ENCODE data around the gene TTC8. TPM values are rescaled to one million over a fixed set of nuclear protein-coding genes. Genes with fewer than 3 reads are reported as not detected.
"Not testable (repeated sequence)": the region's sequence is repeated elsewhere in the genome, so short reads cannot be mapped to it uniquely, and the experiment has no call there.

TTC8 gene
- total RNA-seq, result 10 to 100 TPM; 11.3 to 31.9 (median 19.6) TPM

GRCh38 chr14:88824314-88825077 lies at the start of gene TTC8:
Gene TTC8, plus strand, starts transcription at chr14:88824651. Its CDS starts 57 bp downstream, at chr14:88824708.
- H3K36me3 ChIP-seq, result no peaks in the 10 kb centered on the region
- WGBS, 2 donors, result 0 to 1% methylated on average over 44 to 50 of the region's 50 CpGs
- no peaks in the 10 kb centered on the region for H3K9me3 ChIP-seq
- H3K4me3 ChIP-seq, result peak within 1 kb of the TSS; percentile 51 to 82 (median 74)
- DNase-seq (ENCODE audit: low spot score in 2 of 2), result peak; percentile 62 to 69
- TF ChIP-seq, protein P1, sequence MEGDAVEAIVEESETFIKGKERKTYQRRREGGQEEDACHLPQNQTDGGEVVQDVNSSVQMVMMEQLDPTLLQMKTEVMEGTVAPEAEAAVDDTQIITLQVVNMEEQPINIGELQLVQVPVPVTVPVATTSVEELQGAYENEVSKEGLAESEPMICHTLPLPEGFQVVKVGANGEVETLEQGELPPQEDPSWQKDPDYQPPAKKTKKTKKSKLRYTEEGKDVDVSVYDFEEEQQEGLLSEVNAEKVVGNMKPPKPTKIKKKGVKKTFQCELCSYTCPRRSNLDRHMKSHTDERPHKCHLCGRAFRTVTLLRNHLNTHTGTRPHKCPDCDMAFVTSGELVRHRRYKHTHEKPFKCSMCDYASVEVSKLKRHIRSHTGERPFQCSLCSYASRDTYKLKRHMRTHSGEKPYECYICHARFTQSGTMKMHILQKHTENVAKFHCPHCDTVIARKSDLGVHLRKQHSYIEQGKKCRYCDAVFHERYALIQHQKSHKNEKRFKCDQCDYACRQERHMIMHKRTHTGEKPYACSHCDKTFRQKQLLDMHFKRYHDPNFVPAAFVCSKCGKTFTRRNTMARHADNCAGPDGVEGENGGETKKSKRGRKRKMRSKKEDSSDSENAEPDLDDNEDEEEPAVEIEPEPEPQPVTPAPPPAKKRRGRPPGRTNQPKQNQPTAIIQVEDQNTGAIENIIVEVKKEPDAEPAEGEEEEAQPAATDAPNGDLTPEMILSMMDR (IDR thresholded peaks at IDR 0.05), result no peak
- TF ChIP-seq EP300 (IDR thresholded peaks at IDR 0.05), result peak in 1 of 2 donors; percentile 52
- TF ChIP-seq POLR2A (IDR thresholded peaks at IDR 0.05), result peak in 1 of 2 donors; percentile 51
- peak within 1 kb of the TSS; percentile 69 to 87 (median 82) for H3K27ac ChIP-seq
- H3K4me1 ChIP-seq, result peaks cover 0 to 26% (median 6%) of the 10 kb centered on the region in 4 donors
- H3K27me3 ChIP-seq, result no peaks in the 10 kb centered on the region

GRCh38 chr14:88775532-88775931 lies 48.9 kb upstream of the TTC8 start:
- H3K9me3 ChIP-seq, result no peaks in the 10 kb centered on the region
- H3K4me1 ChIP-seq, result no peaks in the 10 kb centered on the region
- no peak for TF ChIP-seq POLR2A (IDR thresholded peaks at IDR 0.05)
- TF ChIP-seq, protein P1 (IDR thresholded peaks at IDR 0.05), result no peak
- TF ChIP-seq EP300 (IDR thresholded peaks at IDR 0.05), result no peak
- no peak overlapping the region for H3K4me3 ChIP-seq
- WGBS, 2 donors, result 97 to 100% methylated on average over 3 of the region's 3 CpGs
- DNase-seq (ENCODE audit: low spot score in 2 of 2), result no peak
- H3K27me3 ChIP-seq, result no peaks in the 10 kb centered on the region
- H3K27ac ChIP-seq, result no peak overlapping the region
- H3K36me3 ChIP-seq, result no peaks in the 10 kb centered on the region

DNA sequence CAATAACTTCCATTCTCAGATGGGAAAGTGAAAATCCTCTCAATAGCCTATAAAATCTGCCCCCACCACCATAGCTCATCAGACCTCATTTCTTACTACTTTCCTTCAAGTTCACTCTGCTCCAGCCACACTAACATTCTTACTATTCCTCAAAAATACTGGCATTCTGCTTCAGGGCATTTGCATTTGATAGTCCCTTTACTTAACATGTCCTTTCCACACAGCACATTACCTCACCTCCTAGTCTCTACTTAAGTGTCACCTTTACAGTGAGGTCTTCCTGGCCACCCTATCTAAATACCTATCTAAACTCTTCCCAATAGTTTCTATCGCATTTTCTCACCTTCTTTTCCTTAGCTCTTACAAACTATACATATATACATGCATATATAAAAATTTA lies 38.5 kb upstream of the TTC8 start:
- H3K36me3 ChIP-seq, result no peaks in the 10 kb centered on the region
- no peak overlapping the region for H3K27ac ChIP-seq
- 84 to 93% methylated on average over 1 of the region's 1 CpG for WGBS, 2 donors
- TF ChIP-seq, protein P1 (IDR thresholded peaks at IDR 0.05), result no peak
- TF ChIP-seq EP300 (IDR thresholded peaks at IDR 0.05), result no peak
- TF ChIP-seq POLR2A (IDR thresholded peaks at IDR 0.05), result no peak
- H3K27me3 ChIP-seq, result no peaks in the 10 kb centered on the region
- H3K4me1 ChIP-seq, result peaks cover 0 to 3% (median 0%) of the 10 kb centered on the region in 4 donors
- no peak for DNase-seq (ENCODE audit: low spot score in 2 of 2)
- H3K4me3 ChIP-seq, result no peak overlapping the region
- H3K9me3 ChIP-seq, result peaks cover 0 to 7% (median 0%) of the 10 kb centered on the region in 4 donors

DNA sequence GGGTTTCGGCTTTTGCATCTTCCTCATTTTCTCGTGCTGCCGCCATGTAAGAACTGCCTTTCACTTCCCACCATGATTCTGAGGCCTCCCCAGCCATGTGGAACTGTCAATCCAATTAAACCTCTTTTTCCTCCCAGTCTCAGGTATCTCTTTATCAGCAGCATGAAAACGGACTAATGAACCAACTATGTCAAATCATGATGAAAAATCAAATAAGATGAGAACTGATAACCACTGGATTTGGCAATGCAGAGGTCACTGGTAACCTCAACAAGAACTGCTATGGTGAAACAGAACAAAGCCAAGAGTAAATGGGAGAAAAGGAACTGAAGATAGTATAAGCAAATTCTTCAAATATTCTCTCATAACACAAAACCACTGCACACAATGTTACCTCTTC lies 37.7 kb upstream of the TTC8 start:
- Histone ChIP-seq H3K9me3 (peaks cover 0 to 7% (median 0%) of the 10 kb centered on the region in 4 donors), H3K36me3 (no peaks in the 10 kb centered on the region), H3K27me3 (no peaks in the 10 kb centered on the region), H3K4me3 (no peak overlapping the region), H3K4me1 (peaks cover 0 to 9% (median under 1%) of the 10 kb centered on the region in 4 donors), H3K27ac (no peak overlapping the region)
- DNase-seq (ENCODE audit: low spot score in 2 of 2), result no peak
- TF ChIP-seq EP300 (IDR thresholded peaks at IDR 0.05) (no peak), POLR2A (IDR thresholded peaks at IDR 0.05) (no peak)
- TF ChIP-seq, protein P1 (IDR thresholded peaks at IDR 0.05), result no peak
- WGBS, 2 donors, result 92% methylated on average over 4 of the region's 4 CpGs

DNA sequence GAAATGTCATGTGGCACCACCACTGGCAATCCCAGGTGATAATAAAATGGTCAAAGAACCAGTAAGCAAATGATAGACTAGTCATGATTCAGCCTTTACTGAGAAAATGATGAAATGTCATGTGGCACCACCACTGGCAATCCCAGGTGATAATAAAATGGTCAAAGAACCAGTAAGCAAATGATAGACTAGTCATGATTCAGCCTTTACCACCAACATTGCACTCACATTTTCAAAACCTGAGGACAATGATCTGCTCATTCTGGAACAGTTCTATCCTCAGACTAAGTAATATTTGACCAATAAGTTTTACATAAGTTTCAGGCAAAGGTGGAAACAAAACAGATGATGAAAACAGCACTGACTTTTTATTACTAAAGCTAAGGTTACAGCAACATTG lies 34.9 kb upstream of the TTC8 start:
- peaks cover 0 to 21% (median 3%) of the 10 kb centered on the region in 4 donors for H3K4me1 ChIP-seq
- not testable (repeated sequence) for H3K27ac ChIP-seq, H3K9me3 ChIP-seq

More for the DNA sequence above, 34.9 kb upstream of the TTC8 start:
- not testable (repeated sequence) for H3K27me3 ChIP-seq; H3K36me3 ChIP-seq; DNase-seq (ENCODE audit: low spot score in 2 of 2); H3K4me3 ChIP-seq
